Neural crest cell (in vitro differentiated cells): ENCODE results near the gene SUPT20H. TPM values are rescaled to one million over a fixed set of nuclear protein-coding genes. Genes with fewer than 3 reads are reported as not detected.

Experiments used
- DNase-seq: peaks from one replicate; pipeline ENCODE4 v3.0.0; 2021; ENCODE audit warnings: low read depth, mixed read lengths, low spot score
- H3K27ac Mint-ChIP-seq: one replicate; pipeline ENCODE4 v1.8.0; 2021; ENCODE audit warnings: mild to moderate bottlenecking, mixed read lengths; ENCODE audit not compliant: unreplicated experiment
- H3K27me3 Mint-ChIP-seq: 2 replicates; pipeline ENCODE4 v1.8.0; 2021; ENCODE audit warnings: low read depth, mild to moderate bottlenecking, mixed read lengths
- H3K36me3 Mint-ChIP-seq: 2 replicates; pipeline ENCODE4 v1.8.0; 2021; ENCODE audit warnings: low read depth, mild to moderate bottlenecking, mixed read lengths
- H3K4me1 Mint-ChIP-seq: 2 replicates; pipeline ENCODE4 v1.8.0; 2021; ENCODE audit warnings: mixed read lengths
- H3K4me3 Mint-ChIP-seq: one replicate; pipeline ENCODE4 v1.8.0; 2021; ENCODE audit warnings: mild to moderate bottlenecking, mixed read lengths
- H3K9me3 Mint-ChIP-seq: 2 replicates; pipeline ENCODE4 v1.8.0; 2021; ENCODE audit warnings: mixed read lengths
- CTCF ChIP-seq: fragments of 200-600 bp; sonication (generic); conservative IDR thresholded peaks from 2 replicates; pipeline ENCODE4 v1.5.0; 2021; ENCODE audit warnings: antibody characterized with exemption, mild to moderate bottlenecking
- long read RNA-seq: library from polyadenylated mRNA; unstranded; transcript quantifications from one replicate; pipeline ENCODE4 v2.0.0, GENCODE V29; 2020
- total RNA-seq: library from RNA; stranded (reverse); gene quantifications from 2 replicates; pipeline ENCODE4 v1.2.1, GENCODE V29; 2021

The SUPT20H gene
- 86.5 and 87.3 TPM in 2 replicates for total RNA-seq
- long read RNA-seq, transcript SUPT20H-203 (25 exons, 2,843 nt), result major isoform, 9 of 108 reads
- long read RNA-seq, transcript SUPT20H-201 (26 exons, 2,739 nt), result minor isoform, 6 of 108 reads
- long read RNA-seq, partial matches to known transcripts, result 16 of 108 reads
- long read RNA-seq, other reads (novel, unspliced or antisense), result 74 of 108 reads

GRCh38 chr13:37058910-37059847, at the start of gene SUPT20H:
SUPT20H (minus strand) TSS chr13:37059688; CDS start chr13:37051490, 8,198 bp downstream.
- H3K36me3 Mint-ChIP-seq, result peaks cover 10% of the 10 kb centered on the region
- H3K9me3 Mint-ChIP-seq, result peaks cover 3% of the 10 kb centered on the region
- no peak for TF ChIP-seq CTCF
- H3K4me1 Mint-ChIP-seq, result peaks cover 16% of the 10 kb centered on the region
- peak within 1 kb of the TSS; percentile 93 for H3K4me3 Mint-ChIP-seq
- DNase-seq, result peak; percentile 89
- peak within 1 kb of the TSS; percentile 99 for H3K27ac Mint-ChIP-seq
- H3K27me3 Mint-ChIP-seq, result peaks cover 3% of the 10 kb centered on the region

DNA sequence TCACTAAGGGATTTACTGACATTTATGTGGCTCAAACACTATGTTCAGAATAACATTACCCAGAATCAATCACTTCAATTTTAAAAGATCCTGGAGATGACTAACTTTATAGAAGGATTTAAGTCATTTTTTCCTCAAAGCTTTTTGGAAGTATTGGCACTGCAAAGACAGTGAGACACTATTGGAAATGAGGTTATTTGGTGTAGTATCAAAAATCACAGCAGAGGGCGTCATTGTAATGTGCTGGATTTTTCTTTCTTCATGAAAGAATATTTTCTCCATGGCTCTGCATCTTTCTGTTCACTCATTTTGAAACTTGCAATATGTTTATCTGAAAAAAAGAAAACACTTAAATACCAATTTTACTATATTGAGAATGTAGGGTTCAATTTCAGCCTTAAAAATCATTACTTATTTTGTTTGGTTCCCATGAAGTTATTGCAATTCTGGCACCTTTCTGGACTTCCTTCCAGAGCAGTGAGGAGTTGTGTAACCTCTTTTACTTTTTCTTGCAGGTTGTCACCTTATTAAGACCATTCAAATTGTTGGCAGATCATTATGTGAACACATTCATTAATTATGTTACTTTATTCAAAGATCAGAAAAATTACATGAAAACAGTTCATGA, 49.7 kb upstream of the SUPT20H start:
- Mint-ChIP-seq H3K4me1 (peaks cover 30% of the 10 kb centered on the region), H3K9me3 (peaks cover 3% of the 10 kb centered on the region), H3K4me3 (no peak overlapping the region), H3K27me3 (no peaks in the 10 kb centered on the region), H3K36me3 (no peaks in the 10 kb centered on the region), H3K27ac (no peak overlapping the region)
- DNase-seq, result peak; percentile 26
- TF ChIP-seq CTCF, result peak; percentile 81

- Mint-ChIP-seq H3K27ac (no peak overlapping the region), H3K4me3 (no peak overlapping the region), H3K4me1 (peaks cover 43% of the 10 kb centered on the region), H3K9me3 (peaks cover 3% of the 10 kb centered on the region), H3K36me3 (no peaks in the 10 kb centered on the region), H3K27me3 (no peaks in the 10 kb centered on the region)
- DNase-seq, result no peak
- TF ChIP-seq CTCF, result no peak
Measured at GRCh38 chr13:37107868-37108267, 48.4 kb upstream of the SUPT20H start.

GRCh38 chr13:37107456-37107855, 48.0 kb upstream of the SUPT20H start:
- Mint-ChIP-seq H3K27ac (no peak overlapping the region), H3K27me3 (no peaks in the 10 kb centered on the region), H3K4me1 (peaks cover 47% of the 10 kb centered on the region), H3K4me3 (no peak overlapping the region), H3K9me3 (peaks cover 3% of the 10 kb centered on the region), H3K36me3 (no peaks in the 10 kb centered on the region)
- DNase-seq, result no peak
- no peak for TF ChIP-seq CTCF

DNA sequence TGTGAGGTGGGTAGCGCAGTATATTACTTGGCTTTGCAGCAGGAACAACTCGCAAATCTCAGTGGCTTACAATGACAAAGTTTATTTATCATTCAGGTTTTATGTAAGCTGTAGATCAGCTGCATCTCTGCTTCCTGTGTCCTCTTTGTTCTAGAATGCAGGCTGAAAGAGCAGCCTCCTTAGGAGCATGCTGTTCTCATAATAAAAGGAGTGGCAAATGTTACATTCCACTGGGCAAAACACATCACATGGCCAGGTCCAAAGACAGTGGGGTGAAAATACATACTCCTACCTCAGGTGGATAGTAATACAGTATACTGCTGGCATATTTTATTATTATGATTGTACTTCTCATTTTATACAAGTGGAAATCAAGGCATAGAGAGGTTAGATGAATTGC, 47.2 kb upstream of the SUPT20H start:
- no peak overlapping the region for H3K27ac Mint-ChIP-seq
- no peak for TF ChIP-seq CTCF
- H3K27me3 Mint-ChIP-seq, result no peaks in the 10 kb centered on the region
- H3K9me3 Mint-ChIP-seq, result peaks cover 3% of the 10 kb centered on the region
- peaks cover 56% of the 10 kb centered on the region for H3K4me1 Mint-ChIP-seq
- no peak for DNase-seq
- H3K36me3 Mint-ChIP-seq, result no peaks in the 10 kb centered on the region
- no peak overlapping the region for H3K4me3 Mint-ChIP-seq
